A673 (cell line): Measurements from ENCODE around the gene CBX4.

Source experiments
- EZH2 ChIP-seq: fragments of 200-600 bp; sonication (generic); IDR thresholded peaks from 2 replicates; pipeline ENCODE4 v1.6.1; 2017; ENCODE audit warnings: borderline replicate concordance, low read depth, mild to moderate bottlenecking, mixed read lengths, antibody characterized with exemption, low read length; ENCODE audit not compliant: poor library complexity, severe bottlenecking
- TF ChIP-seq, protein P1 (sequence below): fragments of 300-800, 200-600 bp; sonication (generic); conservative IDR thresholded peaks from 2 replicates; pipeline ENCODE4 v1.5.1; 2017; ENCODE audit warnings: low read depth, mild to moderate bottlenecking, antibody characterized with exemption, low read length, moderate library complexity, mixed read lengths

DNA sequence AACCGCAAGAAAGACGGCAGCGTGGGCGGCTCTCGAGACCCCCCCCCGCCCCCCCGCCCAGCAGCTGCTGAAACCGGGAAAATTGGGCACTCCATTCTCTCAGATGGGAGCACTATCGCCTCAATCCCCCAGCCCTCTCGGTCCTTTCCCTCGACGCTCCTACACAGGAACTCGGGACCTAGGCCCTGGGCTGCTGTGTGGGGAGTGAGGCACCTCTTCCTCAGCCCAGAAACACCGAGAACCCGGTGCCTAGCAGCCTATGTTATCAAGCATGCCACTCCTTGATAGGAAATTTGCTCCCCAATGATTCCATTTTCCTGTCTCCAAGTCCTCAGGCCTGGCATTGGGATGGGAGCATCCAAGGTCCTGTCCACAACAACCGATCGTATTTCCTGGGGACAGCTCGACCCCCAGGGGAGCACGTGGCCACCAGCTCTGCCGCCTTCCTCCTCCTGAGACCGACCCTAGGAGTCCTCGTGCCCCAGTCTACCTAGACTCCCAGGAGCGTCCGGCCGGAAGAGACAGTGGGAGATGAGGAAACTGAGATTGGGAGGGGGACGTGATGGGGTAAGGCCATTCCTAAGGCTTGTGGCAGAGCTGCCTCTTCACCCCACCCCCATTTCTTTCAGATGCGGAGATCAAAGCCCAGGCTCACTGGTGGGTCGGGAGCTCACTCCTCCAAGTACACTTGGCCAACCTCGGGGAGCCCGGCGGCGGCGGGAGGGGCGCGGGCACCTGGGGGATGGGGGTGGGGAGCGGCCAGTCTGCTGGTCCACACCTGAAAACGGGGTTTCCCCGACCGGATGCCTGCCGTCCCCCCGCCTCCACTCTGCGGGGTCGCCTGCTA, 24.9 kb downstream of the CBX4 start:
- TF ChIP-seq, protein P1, sequence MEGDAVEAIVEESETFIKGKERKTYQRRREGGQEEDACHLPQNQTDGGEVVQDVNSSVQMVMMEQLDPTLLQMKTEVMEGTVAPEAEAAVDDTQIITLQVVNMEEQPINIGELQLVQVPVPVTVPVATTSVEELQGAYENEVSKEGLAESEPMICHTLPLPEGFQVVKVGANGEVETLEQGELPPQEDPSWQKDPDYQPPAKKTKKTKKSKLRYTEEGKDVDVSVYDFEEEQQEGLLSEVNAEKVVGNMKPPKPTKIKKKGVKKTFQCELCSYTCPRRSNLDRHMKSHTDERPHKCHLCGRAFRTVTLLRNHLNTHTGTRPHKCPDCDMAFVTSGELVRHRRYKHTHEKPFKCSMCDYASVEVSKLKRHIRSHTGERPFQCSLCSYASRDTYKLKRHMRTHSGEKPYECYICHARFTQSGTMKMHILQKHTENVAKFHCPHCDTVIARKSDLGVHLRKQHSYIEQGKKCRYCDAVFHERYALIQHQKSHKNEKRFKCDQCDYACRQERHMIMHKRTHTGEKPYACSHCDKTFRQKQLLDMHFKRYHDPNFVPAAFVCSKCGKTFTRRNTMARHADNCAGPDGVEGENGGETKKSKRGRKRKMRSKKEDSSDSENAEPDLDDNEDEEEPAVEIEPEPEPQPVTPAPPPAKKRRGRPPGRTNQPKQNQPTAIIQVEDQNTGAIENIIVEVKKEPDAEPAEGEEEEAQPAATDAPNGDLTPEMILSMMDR: no peak
- TF ChIP-seq EZH2: no peak
